ENCODE data around the gene BRICD5.

DNA sequence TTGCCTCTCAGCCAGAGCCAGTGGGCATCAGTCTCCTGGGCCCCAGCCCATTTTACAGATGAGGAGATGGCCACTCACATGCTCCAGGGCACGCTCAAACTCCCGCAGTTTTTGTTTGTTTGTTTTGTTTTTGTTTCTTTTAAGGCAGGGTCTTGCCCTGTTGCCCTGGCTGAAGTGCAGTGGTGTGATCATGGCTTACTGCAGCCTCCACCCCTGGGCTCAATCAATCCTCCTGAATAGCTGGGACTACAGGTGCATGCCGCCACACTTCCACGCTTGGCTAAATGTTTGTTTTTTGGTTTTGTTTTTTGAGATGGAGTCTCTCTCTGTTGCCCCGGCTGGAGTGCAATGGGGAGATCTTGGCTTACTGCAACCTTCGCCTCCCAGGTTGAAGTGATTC lies 16.3 kb upstream of the BRICD5 start:
- TF ChIP-seq, protein P1, sequence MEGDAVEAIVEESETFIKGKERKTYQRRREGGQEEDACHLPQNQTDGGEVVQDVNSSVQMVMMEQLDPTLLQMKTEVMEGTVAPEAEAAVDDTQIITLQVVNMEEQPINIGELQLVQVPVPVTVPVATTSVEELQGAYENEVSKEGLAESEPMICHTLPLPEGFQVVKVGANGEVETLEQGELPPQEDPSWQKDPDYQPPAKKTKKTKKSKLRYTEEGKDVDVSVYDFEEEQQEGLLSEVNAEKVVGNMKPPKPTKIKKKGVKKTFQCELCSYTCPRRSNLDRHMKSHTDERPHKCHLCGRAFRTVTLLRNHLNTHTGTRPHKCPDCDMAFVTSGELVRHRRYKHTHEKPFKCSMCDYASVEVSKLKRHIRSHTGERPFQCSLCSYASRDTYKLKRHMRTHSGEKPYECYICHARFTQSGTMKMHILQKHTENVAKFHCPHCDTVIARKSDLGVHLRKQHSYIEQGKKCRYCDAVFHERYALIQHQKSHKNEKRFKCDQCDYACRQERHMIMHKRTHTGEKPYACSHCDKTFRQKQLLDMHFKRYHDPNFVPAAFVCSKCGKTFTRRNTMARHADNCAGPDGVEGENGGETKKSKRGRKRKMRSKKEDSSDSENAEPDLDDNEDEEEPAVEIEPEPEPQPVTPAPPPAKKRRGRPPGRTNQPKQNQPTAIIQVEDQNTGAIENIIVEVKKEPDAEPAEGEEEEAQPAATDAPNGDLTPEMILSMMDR (conservative IDR thresholded peaks at IDR 0.05 in 1 of 2, IDR thresholded peaks at IDR 0.05 in 1 of 2; ENCODE audit: extremely low read depth in 1 of 2, insufficient read depth in 1 of 2, low read depth in 1 of 2, low read length in 2 of 2) = no peak
- TF ChIP-seq EZH2 (IDR thresholded peaks at IDR 0.05; ENCODE audit: borderline replicate concordance, low read length) = no peak
